ENCODE results near the gene SEC14L6. TPM values are rescaled to one million over a fixed set of nuclear protein-coding genes. Genes with fewer than 3 reads are reported as not detected.
"Not testable (repeated sequence)": the region's sequence is repeated elsewhere in the genome, so short reads cannot be mapped to it uniquely, and the experiment has no call there.

Gene SEC14L6
- total RNA-seq = under 0.01 TPM in 1 of 2 replicates, not detected in the other

DNA sequence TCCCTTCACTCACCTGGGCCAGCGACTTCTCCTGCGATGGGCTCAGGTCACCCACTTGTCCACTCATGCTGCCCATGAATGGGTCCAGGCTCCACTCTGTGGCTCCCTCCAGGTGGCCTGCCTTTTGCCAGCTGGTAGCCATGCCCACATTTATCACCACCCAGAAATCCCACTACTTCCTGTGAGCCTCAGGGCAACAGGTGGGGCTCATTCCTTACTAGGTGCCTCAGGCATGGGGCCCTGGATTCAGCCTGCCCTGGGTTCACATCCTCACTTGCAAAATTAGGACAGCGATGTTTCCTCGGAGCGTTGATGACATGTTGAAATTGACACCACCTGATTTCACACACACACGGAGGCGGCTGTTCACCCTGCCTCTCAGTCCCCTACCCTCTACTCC, at the start of gene SEC14L6:
Gene SEC14L6, minus strand, starts transcription at position 126 of the 400 bp plus-strand sequence. Its CDS starts 59 bp downstream, at position 67.
- no peak for DNase-seq (ENCODE audit: low read depth)

DNA sequence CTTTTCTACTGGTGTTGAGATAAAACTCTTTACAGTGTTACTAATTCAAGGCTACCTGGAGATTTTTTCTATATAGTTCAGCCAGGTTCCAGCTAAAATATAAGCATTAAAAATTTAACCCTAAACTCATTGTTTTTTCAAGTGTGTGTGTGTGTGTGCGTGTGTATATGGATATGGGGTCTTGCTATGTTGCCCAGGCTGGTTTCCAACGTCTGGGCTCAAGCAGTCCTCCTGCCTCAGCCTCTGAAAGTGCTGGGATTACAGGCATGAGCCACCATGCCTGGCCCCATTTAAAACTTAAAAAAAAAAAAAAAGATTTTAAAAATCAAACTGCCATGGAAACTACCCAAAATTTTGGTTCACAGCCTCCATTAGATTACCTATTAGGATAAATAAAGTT, 49.7 kb upstream of the SEC14L6 start:
- TF ChIP-seq, protein P1, sequence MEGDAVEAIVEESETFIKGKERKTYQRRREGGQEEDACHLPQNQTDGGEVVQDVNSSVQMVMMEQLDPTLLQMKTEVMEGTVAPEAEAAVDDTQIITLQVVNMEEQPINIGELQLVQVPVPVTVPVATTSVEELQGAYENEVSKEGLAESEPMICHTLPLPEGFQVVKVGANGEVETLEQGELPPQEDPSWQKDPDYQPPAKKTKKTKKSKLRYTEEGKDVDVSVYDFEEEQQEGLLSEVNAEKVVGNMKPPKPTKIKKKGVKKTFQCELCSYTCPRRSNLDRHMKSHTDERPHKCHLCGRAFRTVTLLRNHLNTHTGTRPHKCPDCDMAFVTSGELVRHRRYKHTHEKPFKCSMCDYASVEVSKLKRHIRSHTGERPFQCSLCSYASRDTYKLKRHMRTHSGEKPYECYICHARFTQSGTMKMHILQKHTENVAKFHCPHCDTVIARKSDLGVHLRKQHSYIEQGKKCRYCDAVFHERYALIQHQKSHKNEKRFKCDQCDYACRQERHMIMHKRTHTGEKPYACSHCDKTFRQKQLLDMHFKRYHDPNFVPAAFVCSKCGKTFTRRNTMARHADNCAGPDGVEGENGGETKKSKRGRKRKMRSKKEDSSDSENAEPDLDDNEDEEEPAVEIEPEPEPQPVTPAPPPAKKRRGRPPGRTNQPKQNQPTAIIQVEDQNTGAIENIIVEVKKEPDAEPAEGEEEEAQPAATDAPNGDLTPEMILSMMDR (IDR thresholded peaks at IDR 0.05; ENCODE audit: insufficient read depth, low read depth, low read length) = no peak
- DNase-seq (ENCODE audit: low read depth) = no peak
- no peak overlapping the region for H3K4me3 ChIP-seq (ENCODE audit: low read depth, low read length)

More for the DNA sequence above, at the start of gene SEC14L6:
- TF ChIP-seq, protein P1 (IDR thresholded peaks at IDR 0.05; ENCODE audit: insufficient read depth, low read depth, low read length) = no peak
- H3K4me3 ChIP-seq (ENCODE audit: low read depth, low read length) = no peak within 1 kb of the TSS

GRCh38 chr22:30592360-30592713, 45.8 kb upstream of the SEC14L6 start:
- not testable (repeated sequence) for DNase-seq (ENCODE audit: low read depth)
- peak overlapping the region; percentile 39 for H3K4me3 ChIP-seq (ENCODE audit: low read depth, low read length)

DNA sequence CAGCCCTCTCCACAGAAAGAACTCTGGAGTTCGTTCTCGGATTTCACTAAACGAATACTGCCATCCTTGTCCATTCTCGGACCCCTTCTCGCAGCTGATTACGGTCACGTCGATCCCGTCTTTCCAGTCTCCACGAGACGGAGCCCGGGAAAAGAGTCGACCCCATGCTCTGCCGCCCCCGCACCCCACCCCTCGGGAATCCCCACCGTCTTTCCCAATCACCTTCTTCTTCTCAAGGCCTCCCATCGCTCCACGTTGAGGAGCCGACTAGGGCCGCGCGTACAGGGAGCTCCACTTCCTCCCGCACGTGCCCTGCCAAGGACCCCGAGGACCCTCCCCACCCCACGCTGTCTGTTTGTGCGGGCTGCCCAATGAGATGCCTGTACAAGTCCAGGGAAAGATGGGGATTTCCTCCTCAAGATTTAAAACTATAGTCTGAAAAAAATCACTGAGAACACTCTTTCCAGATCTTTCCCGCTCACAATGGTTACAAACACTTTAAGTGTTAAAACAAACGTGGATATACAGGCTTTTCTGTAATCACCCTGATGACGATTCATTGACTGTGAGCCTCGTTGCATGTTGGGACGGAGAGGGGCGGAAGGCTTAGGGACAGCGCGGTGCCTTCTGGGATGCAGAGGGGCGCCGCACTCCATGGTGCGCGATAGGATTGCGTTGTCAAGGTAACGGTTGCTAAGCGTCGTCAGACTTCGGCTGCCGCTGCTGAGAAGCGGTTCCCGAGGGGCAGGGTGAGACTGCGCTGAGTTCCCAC, 45.2 kb upstream of the SEC14L6 start, which contains the start of gene PES1:
Gene PES1, minus strand, starts transcription at position 323 of the 772 bp plus-strand sequence. Its CDS starts 77 bp downstream, at position 246.
- TF ChIP-seq, protein P1 (IDR thresholded peaks at IDR 0.05; ENCODE audit: insufficient read depth, low read depth, low read length) = no peak
- peak within 1 kb of the TSS; percentile 96 for H3K4me3 ChIP-seq (ENCODE audit: low read depth, low read length)
- DNase-seq (ENCODE audit: low read depth) = peak; percentile 99

DNA sequence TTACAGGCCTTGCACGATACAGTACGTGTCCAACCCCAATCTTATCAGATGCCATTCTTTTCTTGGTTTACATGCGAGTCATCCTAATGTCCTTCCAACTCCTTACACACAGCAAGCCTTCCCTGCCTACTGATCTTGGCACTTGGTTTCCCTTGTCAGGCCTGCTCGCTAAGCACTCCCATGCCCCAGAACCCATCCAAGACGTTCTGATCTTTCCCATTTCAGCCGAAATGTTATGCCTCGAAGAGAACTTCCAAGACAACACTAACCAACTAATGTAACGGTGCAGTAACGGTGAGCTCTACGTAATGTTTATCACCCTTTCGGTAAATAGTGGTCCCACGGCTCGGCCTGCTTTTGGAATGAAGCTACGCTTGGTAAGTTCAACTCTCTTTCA, 44.6 kb upstream of the SEC14L6 start:
- TF ChIP-seq, protein P1 (IDR thresholded peaks at IDR 0.05; ENCODE audit: insufficient read depth, low read depth, low read length) = no peak
- H3K4me3 ChIP-seq (ENCODE audit: low read depth, low read length) = peak overlapping the region; percentile 96

DNA sequence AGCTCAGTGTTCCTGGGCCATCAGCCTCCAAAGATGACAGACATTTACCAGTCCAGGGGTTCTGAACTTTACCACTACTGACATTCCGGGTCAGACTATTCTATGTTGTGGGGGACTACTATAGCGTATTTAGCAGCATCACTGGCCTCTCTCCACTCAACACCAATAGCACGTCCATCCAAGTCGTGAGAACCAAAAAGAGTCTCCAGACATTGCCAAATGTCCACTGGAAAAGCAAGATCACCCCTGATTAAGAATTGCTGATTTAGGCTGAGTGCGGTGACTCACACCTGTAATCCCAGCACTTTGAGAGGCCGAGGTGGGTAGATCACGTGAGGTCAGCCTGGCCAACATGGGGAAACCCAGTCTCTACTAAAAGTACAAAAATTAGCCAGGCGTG, 39.9 kb upstream of the SEC14L6 start:
- H3K4me3 ChIP-seq (ENCODE audit: low read depth, low read length) = no peak overlapping the region
- TF ChIP-seq, protein P1 (IDR thresholded peaks at IDR 0.05; ENCODE audit: insufficient read depth, low read depth, low read length) = no peak
- no peak for DNase-seq (ENCODE audit: low read depth)

More for the DNA sequence above, 44.6 kb upstream of the SEC14L6 start:
- DNase-seq (ENCODE audit: low read depth) = peak; percentile 38

DNA sequence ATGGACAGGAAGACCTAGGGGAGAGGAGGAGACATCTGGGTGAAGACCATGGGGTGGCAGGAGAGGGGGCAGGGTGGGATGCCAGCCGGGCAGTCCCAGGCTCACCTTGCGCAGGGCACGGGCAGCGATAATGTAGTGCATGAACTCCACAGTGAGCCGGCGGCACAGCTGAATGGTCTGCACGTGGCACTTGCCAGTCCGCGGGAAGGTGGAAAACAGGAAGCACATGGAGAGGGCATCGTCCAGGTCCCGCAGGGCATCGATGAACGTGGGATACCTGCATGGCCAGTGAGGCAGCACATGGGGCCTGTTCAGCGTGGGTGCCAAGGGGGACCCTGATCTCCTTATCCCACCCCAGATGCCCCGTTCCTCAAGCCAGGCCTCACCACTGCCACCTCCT, 37.9 kb upstream of the SEC14L6 start:
- no peak for DNase-seq (ENCODE audit: low read depth)
- no peak overlapping the region for H3K4me3 ChIP-seq (ENCODE audit: low read depth, low read length)
- TF ChIP-seq, protein P1 (IDR thresholded peaks at IDR 0.05; ENCODE audit: insufficient read depth, low read depth, low read length) = no peak
